ENCODE data around the gene ARFGAP3. TPM values are rescaled to one million over a fixed set of nuclear protein-coding genes. Genes with fewer than 3 reads are reported as not detected.

The ARFGAP3 gene
- total RNA-seq, 6 donors from 2014 or later, result 25.9 to 60.8 (median 41.9) TPM

GRCh38 chr22:42769574-42770447 lies 87.3 kb downstream of the ARFGAP3 start:
- DNase-seq (peak; percentile 48 to 84), ATAC-seq (ENCODE audit: low FRiP score in 2 of 2) (peak; percentile 56 to 87)
- Histone ChIP-seq H3K4me1 (peaks cover 3 to 14% (median 12%) of the 10 kb centered on the region in 4 donors), H3K9me3 (no peaks in the 10 kb centered on the region), H3K27ac (peak overlapping the region in 1 of 4 donors; percentile 18), H3K27me3 (no peaks in the 10 kb centered on the region), H3K4me3 (peak overlapping the region in 2 of 4 donors; percentile 25 to 32), H3K36me3 (no peaks in the 10 kb centered on the region)
- TF ChIP-seq EP300 (IDR thresholded peaks at IDR 0.05) (no peak), POLR2AphosphoS5 (IDR thresholded peaks at IDR 0.05) (peak in 1 of 2 donors; percentile 47), POLR2A (IDR thresholded peaks at IDR 0.05) (no peak), CTCF (IDR thresholded peaks at IDR 0.05) (no peak)
- 46 to 54% methylated on average over 19 to 44 of the region's 50 CpGs for WGBS, 2 donors

GRCh38 chr22:42769238-42769573 lies 87.9 kb downstream of the ARFGAP3 start:
- Histone ChIP-seq H3K27me3 (no peaks in the 10 kb centered on the region), H3K36me3 (no peaks in the 10 kb centered on the region), H3K4me1 (peaks cover 3 to 14% (median 12%) of the 10 kb centered on the region in 4 donors), H3K27ac (peak overlapping the region in 1 of 4 donors; percentile 18), H3K4me3 (no peak overlapping the region), H3K9me3 (no peaks in the 10 kb centered on the region)
- 91 to 100% methylated on average over 3 to 7 of the region's 11 CpGs for whole genome bisulfite sequencing, 2 donors
- peak in 1 of 2 donors; percentile 79 for DNase-seq
- peak in 1 of 2 donors; percentile 5 for ATAC-seq (ENCODE audit: low FRiP score in 2 of 2)
- TF ChIP-seq CTCF (IDR thresholded peaks at IDR 0.05) (no peak), EP300 (IDR thresholded peaks at IDR 0.05) (no peak), POLR2A (IDR thresholded peaks at IDR 0.05) (no peak), POLR2AphosphoS5 (IDR thresholded peaks at IDR 0.05) (no peak)

- Histone ChIP-seq H3K27ac (no peak overlapping the region), H3K4me3 (no peak overlapping the region), H3K9me3 (no peaks in the 10 kb centered on the region), H3K36me3 (no peaks in the 10 kb centered on the region), H3K4me1 (peaks cover 3 to 14% (median 12%) of the 10 kb centered on the region in 4 donors), H3K27me3 (no peaks in the 10 kb centered on the region)
- ATAC-seq (ENCODE audit: low FRiP score in 2 of 2), result no peak
- no peak for TF ChIP-seq CTCF (IDR thresholded peaks at IDR 0.05)
- no peak for TF ChIP-seq EP300 (IDR thresholded peaks at IDR 0.05)
- no peak for TF ChIP-seq POLR2A (IDR thresholded peaks at IDR 0.05)
- TF ChIP-seq POLR2AphosphoS5 (IDR thresholded peaks at IDR 0.05), result no peak
- peak in 1 of 2 donors; percentile 69 for DNase-seq
- 77 to 92% methylated on average over 12 to 20 of the region's 22 CpGs for WGBS, 2 donors
Measured at GRCh38 chr22:42768385-42769035, 88.6 kb downstream of the ARFGAP3 start.

GRCh38 chr22:42766860-42767259 lies 90.2 kb downstream of the ARFGAP3 start:
- Histone ChIP-seq H3K4me3 (no peak overlapping the region), H3K4me1 (peaks cover 3 to 14% (median 12%) of the 10 kb centered on the region in 4 donors), H3K9me3 (no peaks in the 10 kb centered on the region), H3K27ac (no peak overlapping the region), H3K27me3 (no peaks in the 10 kb centered on the region), H3K36me3 (no peaks in the 10 kb centered on the region)
- peak in 1 of 2 donors; percentile 20 for ATAC-seq (ENCODE audit: low FRiP score in 2 of 2)
- TF ChIP-seq CTCF (IDR thresholded peaks at IDR 0.05) (no peak), POLR2A (IDR thresholded peaks at IDR 0.05) (peak in 1 of 4 donors; percentile 32)
- 43 to 85% methylated on average over 8 of the region's 8 CpGs for WGBS, 2 donors
- DNase-seq, result peak in 1 of 2 donors; percentile 31

Measured in upper lobe of left lung (tissue), 6 donors.